Loucy (cell line): ENCODE data around the gene ADAMTS13.

Experiments used
- EZH2phosphoT487 ChIP-seq: fragments of 200-600 bp; IDR thresholded peaks from 2 replicates; pipeline ENCODE4 v1.6.1; 2018; ENCODE audit warnings: antibody characterized with exemption, mild to moderate bottlenecking, moderate library complexity, borderline replicate concordance
- TF ChIP-seq, protein P1 (sequence below): fragments of 200-600 bp; sonication (generic); conservative IDR thresholded peaks from 2 replicates; pipeline ENCODE4 v1.5.1; 2014; ENCODE audit warnings: mild to moderate bottlenecking, antibody characterized with exemption, low read length

GRCh38 chr9:133393399-133393798 lies 28.8 kb upstream of the ADAMTS13 start:
- TF ChIP-seq, protein P1, sequence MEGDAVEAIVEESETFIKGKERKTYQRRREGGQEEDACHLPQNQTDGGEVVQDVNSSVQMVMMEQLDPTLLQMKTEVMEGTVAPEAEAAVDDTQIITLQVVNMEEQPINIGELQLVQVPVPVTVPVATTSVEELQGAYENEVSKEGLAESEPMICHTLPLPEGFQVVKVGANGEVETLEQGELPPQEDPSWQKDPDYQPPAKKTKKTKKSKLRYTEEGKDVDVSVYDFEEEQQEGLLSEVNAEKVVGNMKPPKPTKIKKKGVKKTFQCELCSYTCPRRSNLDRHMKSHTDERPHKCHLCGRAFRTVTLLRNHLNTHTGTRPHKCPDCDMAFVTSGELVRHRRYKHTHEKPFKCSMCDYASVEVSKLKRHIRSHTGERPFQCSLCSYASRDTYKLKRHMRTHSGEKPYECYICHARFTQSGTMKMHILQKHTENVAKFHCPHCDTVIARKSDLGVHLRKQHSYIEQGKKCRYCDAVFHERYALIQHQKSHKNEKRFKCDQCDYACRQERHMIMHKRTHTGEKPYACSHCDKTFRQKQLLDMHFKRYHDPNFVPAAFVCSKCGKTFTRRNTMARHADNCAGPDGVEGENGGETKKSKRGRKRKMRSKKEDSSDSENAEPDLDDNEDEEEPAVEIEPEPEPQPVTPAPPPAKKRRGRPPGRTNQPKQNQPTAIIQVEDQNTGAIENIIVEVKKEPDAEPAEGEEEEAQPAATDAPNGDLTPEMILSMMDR, result no peak
- no peak for TF ChIP-seq EZH2phosphoT487
